NCI-H2227 treated with DMSO at 0.1 percent for 48 hours (cell line): ENCODE measurements around the gene AKNA.
"Not testable (repeated sequence)": the region's sequence is repeated elsewhere in the genome, so short reads cannot be mapped to it uniquely, and the experiment has no call there.

ENCODE experiments used
- DNase-seq: peaks from one replicate; lab custom pipeline; 2025; lab: John Stamatoyannopoulos, UW

The AKNA gene

DNA sequence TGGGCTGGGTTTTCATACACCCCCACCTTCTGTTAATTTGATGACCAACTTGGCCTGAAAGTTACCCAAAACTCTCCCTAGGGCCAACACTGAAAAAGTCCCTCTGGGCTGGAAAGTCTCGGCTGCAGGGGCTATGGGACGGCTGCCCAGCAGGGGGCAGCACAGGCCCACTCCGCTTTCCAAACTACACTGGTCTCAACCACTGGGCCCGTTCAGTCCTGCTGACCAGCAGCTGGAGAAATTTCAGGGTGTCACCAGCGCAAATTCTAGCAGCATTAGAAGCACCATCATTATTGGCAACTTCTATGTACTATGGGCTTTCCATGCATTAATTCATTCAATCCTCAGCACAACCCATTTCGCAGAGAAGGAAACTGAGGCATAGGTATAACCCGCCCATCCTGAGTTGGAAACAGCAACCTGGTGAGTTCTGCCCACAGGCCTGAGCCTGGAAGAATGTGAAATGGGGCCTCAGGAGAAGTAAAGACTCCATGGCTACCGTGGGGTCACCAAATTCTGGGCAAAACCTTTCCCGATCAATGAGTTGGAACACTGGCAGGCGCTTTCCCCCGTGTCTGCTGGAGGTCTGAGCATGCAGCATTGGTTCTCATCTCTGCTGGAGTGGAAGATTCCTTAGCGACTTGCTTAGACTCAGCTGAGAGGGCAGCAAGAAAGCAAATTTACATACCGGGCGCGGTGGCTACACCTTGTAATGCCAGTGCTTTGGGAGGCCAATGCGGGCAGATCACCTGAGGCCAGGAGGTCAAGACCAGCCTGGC lies 48.5 kb downstream of the AKNA start:
- DNase-seq: no peak

DNA sequence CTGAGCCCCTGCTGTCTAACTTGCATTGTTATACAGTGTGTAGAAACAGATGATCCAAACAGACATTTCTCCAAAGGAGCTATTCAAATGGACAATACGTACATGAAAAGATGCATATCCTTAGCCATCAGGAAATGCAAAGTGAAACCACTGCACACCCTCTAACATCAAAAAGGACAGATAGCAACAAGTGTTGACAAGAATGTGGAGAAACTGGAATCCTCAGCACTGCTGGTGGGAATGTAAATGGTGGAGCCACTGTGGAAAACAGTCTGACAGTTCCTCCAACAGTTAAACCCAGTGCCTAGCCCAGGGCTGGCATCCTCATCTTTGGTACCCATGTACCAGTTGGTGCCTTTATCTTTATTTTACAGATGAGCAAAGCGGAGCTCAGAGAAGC lies 49.6 kb downstream of the AKNA start:
- no peak for DNase-seq

DNA sequence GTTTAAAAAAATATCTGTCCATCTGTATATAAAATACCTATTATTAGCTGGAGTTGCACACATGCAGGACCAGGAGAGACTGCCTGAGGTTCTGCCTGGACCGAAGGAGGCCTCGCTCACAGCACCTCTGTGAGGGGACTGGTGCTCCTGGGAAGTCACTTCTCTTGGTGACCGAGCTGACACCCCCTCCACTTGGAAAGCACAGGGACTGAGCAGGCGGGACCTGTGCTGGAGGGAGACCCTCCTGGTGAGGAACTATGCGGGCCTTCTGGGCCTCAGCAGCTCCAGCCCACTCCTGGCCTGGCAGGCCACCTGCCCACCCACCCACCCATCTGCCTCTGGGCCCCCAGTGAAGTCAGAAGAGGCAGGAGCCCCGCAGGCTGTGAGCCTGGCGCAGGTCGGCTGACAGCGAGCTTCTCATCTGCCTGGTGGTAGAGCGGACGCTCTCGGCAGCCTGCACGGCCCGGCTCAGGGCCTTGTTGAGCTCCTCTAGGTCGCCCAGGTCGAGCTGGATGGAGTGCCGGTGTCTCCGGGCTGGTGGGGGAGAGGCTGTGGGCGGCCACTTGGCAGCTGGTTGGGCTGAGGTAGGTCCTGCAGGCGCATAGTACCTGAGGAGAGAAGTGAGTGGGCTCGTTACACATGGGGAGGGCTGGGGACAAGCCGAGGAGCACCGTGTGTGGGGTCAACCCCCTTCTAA lies 50.9 kb downstream of the AKNA start:
- no peak for DNase-seq

DNA sequence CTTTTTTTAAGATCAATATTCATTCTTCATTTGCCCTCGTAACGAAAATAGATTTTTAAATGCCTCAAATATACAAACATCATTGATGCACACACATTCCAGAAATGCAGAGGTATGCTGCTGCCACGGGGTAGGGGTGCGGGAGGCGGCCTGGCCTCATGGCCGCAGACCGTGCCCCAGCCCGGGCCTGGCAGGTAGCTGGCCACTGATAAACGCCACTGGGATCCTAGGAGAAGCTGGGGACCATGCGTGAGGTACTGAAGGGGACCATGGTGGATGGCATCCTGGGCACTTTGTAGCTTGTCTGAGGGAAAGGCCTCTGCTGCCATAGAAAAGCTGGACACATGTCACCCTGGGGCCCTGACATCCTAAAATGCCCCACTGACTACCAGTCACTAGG lies 51.6 kb downstream of the AKNA start:
- no peak for DNase-seq

DNA sequence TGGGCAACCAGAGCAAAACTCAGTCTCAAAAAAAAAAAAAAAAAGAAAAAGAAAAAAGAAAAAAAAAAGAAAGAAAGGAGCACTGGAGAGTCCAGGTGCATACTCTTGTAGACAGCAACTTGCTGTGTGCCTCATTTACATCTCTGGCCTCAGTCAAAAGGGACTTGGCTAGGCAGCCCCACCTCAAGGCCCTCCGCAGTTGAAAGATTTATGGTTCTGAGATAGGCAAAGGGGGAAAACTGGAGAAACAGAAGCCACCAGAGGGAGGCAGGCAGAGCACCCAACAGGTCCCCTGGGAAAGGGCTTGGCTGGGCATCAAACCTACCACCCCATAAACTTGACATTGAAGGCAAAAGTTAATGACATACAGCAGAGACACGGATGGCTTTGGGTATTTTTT lies 52.0 kb downstream of the AKNA start:
- no peak for DNase-seq

DNA sequence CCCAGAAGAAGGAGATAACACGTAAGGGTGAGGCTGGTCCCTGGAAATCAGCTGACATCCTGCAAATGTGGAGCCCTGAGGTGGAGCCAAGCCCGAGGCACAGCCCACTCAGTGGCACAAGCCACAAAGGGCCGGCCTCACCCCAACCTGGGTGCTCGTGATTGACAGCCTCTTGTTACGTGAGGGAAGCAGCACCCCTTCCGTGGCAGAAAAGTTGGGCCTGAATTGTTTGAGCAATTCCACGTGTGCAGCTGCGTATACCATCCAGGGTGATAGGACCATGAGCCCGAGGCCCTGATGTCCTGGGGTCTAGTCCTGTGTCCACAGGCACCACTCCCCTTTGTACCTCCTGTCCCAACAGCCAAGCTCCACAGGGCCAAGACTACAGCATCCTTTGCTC lies 53.3 kb downstream of the AKNA start:
- DNase-seq: no peak

DNA sequence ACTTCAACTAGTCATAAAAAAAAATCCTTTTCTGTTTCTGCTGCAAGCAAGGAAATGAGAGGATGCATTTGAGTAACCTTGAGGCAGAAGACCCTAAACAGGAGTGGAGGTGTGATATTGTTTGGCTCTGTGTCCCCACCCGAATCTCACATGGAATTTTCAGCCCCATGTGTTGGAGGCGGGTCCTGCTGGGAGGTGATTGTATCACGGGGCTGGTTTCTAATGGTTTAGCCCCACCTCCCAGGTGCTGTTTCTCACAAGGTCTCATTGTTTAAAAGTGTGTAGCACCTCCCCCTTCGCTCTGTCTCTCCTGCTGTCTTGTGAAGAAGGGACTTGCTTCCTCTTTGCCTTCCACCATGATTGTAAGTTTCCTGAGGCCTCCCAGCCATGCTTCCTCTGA lies 54.1 kb downstream of the AKNA start:
- not testable (repeated sequence) for DNase-seq

DNA sequence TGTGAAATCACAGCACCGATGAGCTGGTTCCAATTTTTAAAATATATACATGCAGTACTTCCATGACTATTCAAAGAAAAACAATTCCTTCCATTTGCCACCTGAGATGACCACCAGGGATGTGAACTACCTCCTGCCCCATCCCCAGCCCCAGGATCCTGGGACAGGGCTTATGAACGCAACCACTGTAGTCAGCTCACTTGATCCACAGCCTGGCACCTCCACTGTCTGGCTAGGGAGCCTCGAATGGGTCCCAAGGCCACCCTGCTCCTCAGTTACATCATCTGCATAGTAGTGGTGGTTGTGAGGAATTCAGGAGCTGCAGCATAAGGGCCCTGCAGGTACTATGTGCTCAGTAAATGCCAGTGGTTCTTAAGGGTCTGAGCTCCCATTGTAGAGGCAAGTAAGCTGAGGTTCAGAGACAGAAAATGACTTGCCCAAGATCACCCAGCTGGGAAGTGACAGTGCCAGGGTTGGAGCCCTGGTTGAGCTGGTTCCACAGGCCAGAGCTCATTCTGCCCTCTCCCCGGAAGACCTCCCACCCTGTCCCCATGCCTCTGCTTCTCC lies 55.2 kb downstream of the AKNA start:
- not testable (repeated sequence) for DNase-seq

DNA sequence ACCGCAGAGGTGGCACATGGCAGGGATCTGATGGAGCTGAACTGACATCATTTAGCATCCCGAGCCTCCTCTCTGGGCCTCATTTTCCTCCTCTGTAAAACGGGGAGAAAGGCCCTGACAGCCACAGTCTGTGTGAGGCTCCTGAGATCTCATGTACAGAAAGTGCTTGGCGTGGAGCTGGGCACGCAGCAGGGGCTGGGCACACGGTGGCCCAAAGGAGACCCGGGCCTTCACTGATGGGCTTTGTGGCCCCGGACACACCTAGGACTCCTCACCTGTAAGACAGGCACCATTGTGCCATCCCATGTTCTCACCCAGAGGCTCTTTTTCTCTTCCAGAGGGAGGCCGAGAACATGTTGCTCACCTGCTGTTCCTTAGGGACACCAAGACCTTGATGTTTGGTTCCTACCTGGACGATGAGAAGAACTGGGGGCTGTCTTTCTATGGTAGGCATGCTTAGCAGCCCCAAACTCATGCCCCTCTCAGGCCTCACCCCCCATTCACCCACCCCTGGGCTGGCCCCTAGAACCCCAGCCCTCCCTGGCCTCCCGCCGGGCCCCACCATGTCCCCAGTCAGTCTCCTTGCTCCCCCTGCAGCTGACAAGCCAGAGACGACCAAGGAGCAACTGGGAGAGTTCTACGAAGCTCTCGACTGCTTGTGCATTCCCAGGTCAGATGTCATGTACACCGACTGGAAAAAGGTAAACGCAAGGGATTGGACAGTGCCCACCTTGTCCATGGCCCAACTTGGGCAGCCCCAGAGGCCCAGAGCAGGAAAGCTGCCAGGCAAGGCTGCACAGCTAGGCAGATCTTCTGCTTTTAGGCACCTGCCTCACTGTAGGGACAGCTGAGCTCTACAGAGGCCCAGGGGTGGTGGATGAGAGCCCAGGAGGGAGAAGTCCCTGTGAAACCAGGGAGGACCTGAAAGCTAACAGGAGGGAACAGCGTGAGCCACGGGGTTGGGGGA lies 56.3 kb downstream of the AKNA start:
- DNase-seq: not testable (repeated sequence)

DNA sequence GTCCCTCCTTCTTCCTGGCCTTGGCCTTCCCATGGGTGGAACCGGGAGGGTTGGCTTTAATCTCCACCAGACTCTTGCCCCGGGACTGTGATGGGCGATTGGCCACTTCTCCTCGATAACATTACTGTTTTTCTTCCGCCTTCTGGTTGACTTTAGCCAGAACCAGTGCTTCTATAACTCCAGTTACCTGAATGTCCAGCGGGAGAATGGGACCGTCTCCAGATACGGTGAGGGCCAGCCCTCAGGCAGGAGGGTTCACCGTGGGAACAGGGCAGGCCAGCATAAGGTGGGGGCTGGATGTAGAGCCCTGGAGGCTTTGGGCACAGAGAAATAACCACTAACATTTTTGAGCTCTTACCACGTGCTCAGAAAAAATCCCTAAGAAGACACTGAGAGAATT lies 57.1 kb downstream of the AKNA start:
- no peak for DNase-seq

DNA sequence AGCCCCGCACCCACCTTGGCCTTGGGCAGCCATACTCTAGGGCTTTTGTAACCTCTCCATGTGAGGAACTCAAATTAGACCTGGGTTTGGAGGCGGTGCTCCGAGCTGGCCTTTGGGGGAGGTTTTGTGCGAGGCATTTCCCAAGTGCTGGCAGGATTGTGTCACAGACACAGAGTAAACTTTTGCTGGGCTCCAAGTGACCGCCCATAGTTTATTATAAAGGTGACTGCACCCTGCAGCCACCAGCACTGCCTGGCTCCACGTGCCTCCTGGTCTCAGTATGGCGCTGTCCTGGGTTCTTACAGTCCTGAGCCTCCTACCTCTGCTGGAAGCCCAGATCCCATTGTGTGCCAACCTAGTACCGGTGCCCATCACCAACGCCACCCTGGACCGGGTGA lies 58.2 kb downstream of the AKNA start, which contains the start of gene ORM2:
Gene ORM2, plus strand, starts transcription at position 245 of the 398 bp plus-strand sequence. Its CDS starts 36 bp downstream, at position 281.
- DNase-seq: not testable (repeated sequence)

DNA sequence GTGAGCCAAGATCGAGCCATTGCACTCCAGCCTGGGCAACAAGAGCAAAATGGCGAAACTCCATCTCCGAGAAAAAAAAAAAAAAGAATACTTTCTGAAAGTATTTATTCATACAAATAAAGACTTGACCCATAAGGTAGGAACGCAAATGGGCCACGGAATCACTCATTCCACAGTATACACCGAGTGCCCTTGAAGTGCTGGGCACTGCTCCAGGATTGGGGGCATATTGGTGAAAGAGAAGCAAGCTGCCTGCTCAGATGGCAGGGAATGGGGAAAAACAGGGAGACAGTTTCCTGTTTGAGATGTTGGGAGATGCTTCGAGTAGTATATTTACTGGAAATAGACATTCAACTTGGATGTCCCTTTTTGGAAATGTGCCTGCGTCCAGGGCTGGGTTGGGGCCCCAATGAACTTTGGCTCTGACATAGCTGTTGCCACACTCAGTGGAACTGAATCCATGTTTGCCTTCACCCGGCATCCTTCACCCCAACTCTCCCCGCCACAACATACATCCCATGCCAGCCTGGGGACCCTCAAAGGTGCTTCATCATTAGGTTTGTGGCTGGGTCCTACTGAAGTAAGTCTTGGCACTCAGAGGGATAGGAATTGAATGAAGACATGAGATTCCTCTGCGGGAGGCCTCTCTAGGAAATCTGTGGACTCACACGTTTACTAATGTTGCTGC lies 58.7 kb downstream of the AKNA start:
- DNase-seq: not testable (repeated sequence)

DNA sequence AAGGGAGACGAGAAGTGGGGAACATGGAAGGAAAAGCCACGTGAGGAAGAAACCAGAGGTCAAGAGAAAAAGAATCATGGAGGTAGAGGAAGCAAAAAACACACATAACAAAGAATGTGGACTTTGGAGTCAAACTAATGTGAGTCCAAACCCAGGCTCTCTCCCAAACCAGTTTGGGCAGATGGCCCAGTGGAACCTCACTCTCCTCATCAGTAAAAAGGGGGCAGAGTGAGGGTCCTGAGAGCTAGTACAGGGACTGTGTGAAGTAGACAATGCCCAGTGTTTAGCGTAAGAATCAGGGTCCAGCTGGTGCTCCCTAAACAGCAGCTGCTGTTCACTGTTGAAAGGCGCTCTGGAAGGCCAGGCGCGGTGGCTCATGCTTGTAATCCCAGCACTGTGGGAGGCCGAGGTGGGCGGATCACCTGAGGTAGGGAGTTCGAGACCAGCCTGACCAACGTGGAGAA lies 59.4 kb downstream of the AKNA start:
- DNase-seq: not testable (repeated sequence)

DNA sequence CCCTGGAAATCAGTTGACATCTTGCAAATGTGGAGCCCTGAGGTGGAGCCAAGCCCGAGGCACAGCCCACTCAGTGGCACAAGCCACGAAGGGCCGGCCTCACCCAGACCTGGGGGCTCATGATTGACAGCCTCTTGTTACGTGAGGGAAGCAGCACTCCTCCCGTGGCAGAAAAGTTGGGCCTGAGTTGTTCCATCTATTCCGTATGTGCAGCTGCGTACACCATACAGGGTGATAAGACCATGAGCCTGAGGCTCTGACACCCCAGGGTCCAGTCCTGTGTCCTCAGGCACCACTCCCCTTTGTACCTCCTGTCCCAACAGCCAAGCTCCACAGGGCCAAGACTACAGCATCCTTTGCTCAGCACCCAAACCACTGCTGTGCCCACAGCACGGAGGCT lies 60.0 kb downstream of the AKNA start:
- no peak for DNase-seq

DNA sequence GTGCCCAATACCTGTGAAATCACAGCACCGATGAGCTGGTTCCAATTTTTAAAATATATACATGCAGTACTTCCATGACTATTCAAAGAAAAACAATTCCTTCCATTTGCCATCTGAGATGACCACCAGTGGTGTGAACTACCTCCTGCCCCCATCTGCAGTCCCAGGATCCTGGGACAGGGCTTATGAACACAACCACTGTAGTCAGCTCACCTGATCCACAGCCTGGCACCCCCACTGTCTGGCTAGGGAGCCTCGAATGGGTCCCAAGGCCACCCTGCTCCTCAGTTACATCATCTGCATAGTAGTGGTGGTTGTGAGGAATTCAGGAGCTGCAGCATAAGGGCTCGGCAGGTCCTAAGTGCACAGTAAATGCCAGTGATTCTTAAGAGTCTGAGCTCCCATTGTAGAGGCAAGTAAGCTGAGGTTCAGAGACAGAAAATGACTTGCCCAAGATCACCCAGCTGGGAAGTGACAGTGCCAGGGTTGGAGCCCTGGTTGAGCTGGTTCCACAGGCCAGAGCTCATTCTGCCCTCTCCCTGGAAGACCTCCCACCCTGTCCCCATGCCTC lies 62.0 kb downstream of the AKNA start:
- not testable (repeated sequence) for DNase-seq

DNA sequence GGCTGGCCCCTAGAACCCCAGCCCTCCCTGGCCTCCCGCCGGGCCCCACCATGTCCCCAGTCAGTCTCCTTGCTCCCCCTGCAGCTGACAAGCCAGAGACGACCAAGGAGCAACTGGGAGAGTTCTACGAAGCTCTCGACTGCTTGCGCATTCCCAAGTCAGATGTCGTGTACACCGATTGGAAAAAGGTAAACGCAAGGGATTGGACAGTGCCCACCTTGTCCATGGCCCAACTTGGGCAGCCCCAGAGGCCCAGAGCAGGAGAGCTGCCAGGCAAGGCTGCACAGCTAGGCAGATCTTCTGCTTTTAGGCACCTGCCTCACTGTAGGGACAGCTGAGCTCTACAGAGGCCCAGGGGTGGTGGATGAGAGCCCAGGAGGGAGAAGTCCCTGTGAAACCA lies 62.8 kb downstream of the AKNA start:
- not testable (repeated sequence) for DNase-seq

DNA sequence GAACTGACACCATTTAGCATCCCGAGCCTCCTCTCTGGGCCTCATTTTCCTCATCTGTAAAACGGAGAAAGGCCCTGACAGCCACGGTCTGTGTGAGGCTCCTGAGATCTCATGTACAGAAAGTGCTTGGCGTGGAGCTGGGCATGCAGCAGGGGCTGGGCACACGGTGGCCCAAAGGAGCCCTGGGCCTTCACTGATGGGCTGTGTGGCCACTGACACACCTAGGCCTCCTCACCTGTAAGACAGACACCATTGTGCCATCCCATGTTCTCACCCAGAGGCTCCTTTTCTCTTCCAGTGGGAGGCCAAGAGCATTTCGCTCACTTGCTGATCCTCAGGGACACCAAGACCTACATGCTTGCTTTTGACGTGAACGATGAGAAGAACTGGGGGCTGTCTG lies 63.3 kb downstream of the AKNA start:
- no peak for DNase-seq

DNA sequence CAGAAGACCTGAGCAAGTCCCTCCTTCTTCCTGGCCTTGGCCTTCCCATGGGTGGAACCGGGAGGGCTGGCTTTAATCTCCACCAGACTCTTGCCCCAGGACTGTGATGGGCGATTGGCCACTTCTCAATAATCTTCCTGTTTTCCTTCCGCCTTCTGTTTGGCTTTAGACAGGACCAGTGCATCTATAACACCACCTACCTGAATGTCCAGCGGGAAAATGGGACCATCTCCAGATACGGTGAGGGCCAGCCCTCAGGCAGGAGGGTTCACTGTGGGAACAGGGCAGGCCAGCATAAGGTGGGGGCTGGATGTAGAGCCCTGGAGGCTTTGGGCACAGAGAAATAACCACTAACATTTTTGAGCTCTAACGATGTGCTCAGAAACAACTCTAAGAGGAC lies 63.9 kb downstream of the AKNA start:
- not testable (repeated sequence) for DNase-seq

DNA sequence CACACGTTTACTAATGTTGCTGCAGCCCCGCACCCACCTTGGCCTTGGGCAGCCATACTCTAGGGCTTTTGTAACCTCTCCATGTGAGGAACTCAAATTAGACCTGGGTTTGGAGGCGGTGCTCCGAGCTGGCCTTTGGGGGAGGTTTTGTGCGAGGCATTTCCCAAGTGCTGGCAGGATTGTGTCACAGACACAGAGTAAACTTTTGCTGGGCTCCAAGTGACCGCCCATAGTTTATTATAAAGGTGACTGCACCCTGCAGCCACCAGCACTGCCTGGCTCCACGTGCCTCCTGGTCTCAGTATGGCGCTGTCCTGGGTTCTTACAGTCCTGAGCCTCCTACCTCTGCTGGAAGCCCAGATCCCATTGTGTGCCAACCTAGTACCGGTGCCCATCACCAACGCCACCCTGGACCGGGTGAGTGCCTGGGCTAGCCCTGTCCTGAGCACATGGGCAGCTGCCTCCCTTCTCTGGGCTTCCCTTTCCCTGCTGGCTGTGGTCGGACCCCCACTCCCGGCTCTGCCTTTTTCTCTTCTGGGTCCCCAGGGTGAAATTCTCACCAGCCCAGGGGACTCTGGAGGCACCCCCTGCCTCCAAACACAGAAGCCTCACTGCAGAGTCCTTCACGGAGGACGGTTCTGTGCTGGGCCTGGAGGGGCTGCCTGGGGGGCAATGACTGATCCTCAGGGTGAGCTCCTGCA lies 64.8 kb downstream of the AKNA start, which contains the start of gene ORM1:
Gene ORM1, plus strand, starts transcription at position 268 of the 701 bp plus-strand sequence. Its CDS starts 36 bp downstream, at position 304.
- DNase-seq: not testable (repeated sequence)
